H1 (cell line): Measurements from ENCODE around the gene GDF9. TPM values are rescaled to one million over a fixed set of nuclear protein-coding genes. Genes with fewer than 3 reads are reported as not detected.

Source experiments
- CTBP2 ChIP-seq: IDR thresholded peaks from 2 replicates; pipeline ENCODE4 v1.7.0; 2011; ENCODE audit warnings: borderline replicate concordance, mild to moderate bottlenecking, moderate library complexity, mixed read lengths, low read length; ENCODE audit not compliant: insufficient read depth, insufficient read length
- HDAC2 ChIP-seq, 2 experiments: fragments of 300-600 bp in 1 of 2; sonication (generic) in 1 of 2; IDR thresholded peaks; 2 replicates each; pipeline ENCODE4 v1.6.1; 2011 to 2012; ENCODE audit warnings: low read depth in 2 of 2, low read length in 2 of 2, mild to moderate bottlenecking in 2 of 2, moderate library complexity in 2 of 2, borderline replicate concordance in 1 of 2, inconsistent platforms in 1 of 2
- RBBP5 ChIP-seq: IDR thresholded peaks from 2 replicates; pipeline ENCODE4 v1.7.1; 2012; ENCODE audit warnings: low read depth, mild to moderate bottlenecking, inconsistent platforms, low read length, moderate library complexity, borderline replicate concordance
- polyA plus RNA-seq, 7 experiments: library from polyadenylated mRNA; depleted of rRNA in 3 of 7; stranded (reverse) in 5 of 7; unstranded in 2 of 7; fragments of >200 nt in 5 of 7; fragments of 200-250 nt in 2 of 7; gene quantifications; 1 replicate in 5 of 7; 2 replicates in 1 of 7; 4 replicates in 1 of 7; pipeline versions ENCODE4 v1.2.1 to v1.2.3, GENCODE V29; 2011 to 2013; ENCODE audit warnings: missing spikeins in 2 of 7, mixed read lengths in 2 of 7
- total RNA-seq: library from RNA; stranded (reverse); fragmentation: NEBNext Ultra II Directional; extraction: Animal tissue kit (Norgen Biotek cat#: 25700); gene quantifications from 2 replicates; pipeline ENCODE4 v1.2.1, GENCODE V29; 2021

Gene GDF9
- total and polyA plus RNA-seq, 2 of the 8 experiments (the other 6 are each of a cell fraction or from before 2014, with no cell fraction given), result 0.14 TPM; not detected in 1

- no peak for TF ChIP-seq HDAC2 (IDR thresholded peaks at IDR 0.05; ENCODE audit: borderline replicate concordance in 1 of 2, low read depth in 2 of 2, low read length in 2 of 2)
- no peak for TF ChIP-seq RBBP5
- no peak for TF ChIP-seq CTBP2
- TF ChIP-seq, all 59 proteins: peak for 0
Observed at GRCh38 chr5:132827943-132828673, 38.2 kb downstream of the GDF9 start (continued).
